GM12872 (cell line): Measurements from ENCODE around the gene DIPK1B.

Experiments
- TF ChIP-seq, protein P1 (sequence below): IDR thresholded peaks from 3 replicates; pipeline ENCODE4 v1.5.1; 2011; ENCODE audit warnings: low read depth, mild to moderate bottlenecking, low read length, moderate library complexity; ENCODE audit not compliant: insufficient read depth

Gene DIPK1B

DNA sequence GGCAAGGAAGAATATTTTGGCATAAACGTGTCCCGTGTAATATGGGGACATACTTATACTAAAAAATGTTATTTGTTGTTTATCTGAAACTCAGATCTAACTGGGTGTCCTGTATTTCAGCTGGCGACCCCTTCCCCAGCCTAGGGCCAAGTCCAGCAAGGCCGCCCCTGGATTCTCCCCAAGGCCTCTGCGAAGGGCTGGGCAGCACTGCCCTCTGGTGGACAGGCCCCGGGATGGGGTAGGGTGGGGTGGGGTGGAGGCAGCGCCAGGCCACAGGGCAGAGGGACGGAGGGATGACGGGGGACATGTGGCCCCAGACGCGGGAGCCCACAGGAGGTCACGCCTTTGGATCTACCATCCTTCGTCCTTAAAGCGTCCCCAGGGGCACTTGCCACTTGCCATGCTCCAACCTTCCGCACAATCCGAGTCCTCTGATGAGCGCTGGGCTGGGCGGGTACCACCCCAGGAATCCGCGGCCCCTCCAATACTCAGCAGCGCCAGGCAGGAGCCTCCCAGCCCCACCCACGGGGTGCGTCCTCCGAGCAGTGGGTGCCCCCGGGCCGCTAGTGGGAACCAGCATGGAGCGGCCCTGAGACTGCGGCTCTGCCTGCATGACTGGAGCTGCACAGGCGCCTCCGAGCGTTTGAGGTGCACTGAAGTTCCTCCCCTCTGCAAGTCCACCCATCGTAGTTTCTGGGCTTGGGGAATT, 18.1 kb upstream of the DIPK1B start:
- TF ChIP-seq, protein P1, sequence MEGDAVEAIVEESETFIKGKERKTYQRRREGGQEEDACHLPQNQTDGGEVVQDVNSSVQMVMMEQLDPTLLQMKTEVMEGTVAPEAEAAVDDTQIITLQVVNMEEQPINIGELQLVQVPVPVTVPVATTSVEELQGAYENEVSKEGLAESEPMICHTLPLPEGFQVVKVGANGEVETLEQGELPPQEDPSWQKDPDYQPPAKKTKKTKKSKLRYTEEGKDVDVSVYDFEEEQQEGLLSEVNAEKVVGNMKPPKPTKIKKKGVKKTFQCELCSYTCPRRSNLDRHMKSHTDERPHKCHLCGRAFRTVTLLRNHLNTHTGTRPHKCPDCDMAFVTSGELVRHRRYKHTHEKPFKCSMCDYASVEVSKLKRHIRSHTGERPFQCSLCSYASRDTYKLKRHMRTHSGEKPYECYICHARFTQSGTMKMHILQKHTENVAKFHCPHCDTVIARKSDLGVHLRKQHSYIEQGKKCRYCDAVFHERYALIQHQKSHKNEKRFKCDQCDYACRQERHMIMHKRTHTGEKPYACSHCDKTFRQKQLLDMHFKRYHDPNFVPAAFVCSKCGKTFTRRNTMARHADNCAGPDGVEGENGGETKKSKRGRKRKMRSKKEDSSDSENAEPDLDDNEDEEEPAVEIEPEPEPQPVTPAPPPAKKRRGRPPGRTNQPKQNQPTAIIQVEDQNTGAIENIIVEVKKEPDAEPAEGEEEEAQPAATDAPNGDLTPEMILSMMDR: peak; percentile 62; the same call in 2 of the 3 replicates

DNA sequence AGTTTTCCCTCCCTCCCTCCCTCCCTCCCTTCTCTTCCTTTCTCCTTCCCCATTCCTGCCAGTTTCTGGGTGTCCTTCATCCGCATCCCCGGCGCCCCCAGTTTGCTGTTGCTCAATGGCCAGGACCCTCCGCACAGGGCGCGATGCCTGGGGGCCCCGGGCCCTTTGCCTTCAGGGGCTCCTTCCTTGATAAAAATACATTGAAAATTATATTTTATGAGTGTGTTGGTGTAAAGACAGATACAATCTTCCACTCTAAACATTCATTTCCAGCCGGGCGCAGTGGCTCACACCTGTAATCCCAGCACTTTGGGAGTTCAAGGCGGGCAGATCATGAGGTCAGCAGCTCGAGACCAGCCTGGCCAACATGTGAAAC, 17.5 kb upstream of the DIPK1B start:
- TF ChIP-seq, protein P1: no peak

DNA sequence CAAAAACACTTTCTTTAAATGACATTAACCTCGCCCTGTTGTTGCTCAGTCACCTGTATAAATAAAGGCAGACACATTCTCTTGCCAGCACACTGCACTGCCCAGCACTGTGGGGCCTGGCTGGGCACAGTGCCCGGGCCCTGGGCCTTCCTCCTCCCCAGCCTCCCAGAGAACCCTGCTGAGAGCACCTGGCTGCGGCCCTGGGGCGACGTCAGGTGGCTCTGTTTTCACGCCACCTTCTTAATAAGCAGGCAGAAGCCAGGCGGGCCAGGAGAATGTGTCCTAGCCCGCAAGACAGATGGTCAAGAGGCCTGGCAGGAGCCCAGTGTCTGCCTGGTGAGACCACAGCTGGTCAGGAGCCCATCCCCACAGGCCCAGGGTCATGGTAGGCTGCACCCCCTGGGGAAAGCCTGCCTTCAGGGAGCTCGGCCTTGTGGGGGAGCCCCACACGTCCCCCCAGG, 16.9 kb upstream of the DIPK1B start:
- TF ChIP-seq, protein P1: no peak

DNA sequence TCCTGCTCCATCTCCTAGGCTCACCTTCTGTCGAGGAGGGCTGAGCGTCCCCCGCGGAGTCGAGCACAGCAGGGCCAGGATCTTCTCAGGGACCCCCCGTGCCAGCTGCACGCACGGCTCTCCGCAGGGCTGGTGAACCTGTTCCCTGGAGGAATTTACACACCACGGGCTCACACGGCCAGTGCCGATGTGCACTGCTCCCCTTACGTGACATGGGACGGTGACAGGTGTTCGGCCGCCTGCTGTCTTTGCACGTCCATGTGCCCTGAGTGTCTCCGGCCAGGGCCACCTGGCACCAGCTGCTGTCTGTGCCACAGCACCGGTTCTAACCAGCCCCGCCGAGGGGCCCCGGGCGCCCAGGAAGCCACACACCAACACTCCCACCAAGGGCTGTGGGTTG, 16.4 kb upstream of the DIPK1B start:
- TF ChIP-seq, protein P1: no peak

DNA sequence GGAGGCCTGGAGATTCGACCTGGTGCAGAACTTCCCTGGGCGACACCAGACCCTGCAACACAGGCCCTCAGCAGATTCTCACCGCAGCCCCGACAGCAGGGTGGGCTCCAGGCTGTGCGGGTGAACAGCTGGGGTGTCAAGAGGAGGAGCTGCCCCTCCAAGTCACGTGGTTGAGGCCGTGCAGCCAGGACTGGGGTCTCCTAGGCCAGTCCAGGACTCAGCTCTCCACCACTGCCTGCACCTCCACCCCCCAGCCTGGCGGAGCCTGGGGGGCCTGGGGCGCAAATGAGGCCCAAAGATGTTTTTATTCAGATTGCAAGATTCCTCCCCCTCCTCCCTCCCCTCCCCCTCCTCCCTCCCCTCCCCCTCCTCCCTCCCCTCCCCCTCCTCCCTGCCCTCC, 15.9 kb upstream of the DIPK1B start:
- TF ChIP-seq, protein P1: no peak

DNA sequence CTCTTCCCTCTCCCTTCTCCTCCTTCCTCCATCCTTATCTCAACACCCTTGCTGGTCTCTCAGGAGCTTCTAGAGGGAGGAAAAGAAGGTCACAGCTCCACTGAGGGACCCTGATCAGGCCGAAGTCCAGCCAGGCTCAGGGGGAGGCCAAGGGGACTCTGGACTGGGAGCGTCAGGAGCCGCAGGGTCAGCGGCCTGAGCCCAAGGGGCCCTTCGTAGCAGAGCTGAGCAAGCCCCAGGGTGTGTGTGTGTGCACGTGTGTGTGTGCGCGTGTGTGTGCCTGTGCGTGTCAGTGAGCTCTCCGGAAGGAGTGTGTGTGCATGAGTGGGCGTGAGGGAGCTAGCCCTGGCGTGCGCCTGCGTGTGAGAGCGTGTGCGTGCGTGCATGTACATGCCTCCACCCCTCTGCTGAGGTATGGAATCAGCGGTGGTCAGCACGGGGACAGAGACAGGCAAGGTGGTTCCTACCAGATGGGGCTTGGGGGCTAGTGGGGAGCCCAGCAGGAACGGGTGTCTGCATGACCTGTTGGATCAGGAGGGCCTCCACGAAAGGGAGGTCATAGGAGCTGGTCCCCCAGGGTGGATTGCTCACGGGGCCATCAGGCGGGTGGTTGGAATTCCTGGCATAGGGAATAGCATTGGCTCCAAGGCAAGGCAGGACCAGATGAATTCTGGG, 15.1 kb upstream of the DIPK1B start:
- TF ChIP-seq, protein P1: no peak

DNA sequence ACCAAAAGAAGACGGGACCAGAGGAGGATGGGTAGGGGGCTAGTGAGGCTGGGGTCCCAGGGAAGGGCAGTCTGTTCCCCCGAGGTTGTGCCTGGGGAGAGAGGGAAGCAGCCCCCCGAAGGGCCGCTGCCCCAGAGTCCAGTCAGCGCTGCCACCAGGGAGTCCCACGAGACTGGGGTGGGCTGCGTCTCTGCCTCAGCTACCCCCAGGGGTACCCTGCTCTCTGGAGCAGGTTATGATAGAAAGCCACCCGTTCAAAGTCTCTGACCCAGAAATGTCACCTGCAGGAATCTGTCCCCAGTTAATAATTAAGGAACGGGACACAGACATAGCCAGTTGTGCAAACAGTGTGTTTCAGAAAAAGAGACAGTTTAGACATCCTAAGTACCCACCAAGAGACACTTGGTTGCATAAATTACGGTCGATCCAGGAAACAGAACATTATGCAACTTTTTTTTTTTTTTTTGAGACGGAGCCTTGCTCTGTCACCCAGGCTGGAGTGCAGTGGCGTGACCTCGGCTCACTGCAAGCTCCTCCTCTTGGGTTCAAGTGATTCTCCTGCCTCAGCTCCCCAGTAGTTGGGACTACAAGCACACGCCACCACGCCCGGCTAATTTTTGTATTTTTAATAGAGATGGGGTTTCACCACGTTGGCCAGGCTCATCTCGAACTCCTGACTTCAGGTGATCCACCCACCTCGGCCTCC, 14.4 kb upstream of the DIPK1B start:
- TF ChIP-seq, protein P1: no peak
